Mucosa of descending colon (tissue), 3 donors: ENCODE measurements around the gene MRM1. TPM values are rescaled to one million over a fixed set of nuclear protein-coding genes. Genes with fewer than 3 reads are reported as not detected.
A peak's percentile ranks its signal among the peaks of the same experiment; 100 is the strongest.

ENCODE experiments used
- ATAC-seq: fragments of 200-7000 bp; cut with Tn5 transposase; one replicate; pipeline ENCODE4 v1.9.1; 2020; ENCODE audit warnings: mild to moderate bottlenecking, moderate library complexity
- DNase-seq, 3 donors: peaks; one replicate each; pipeline ENCODE4 v3.0.0-alpha.2; 2020
- H3K36me3 ChIP-seq: fragments of 200-600 bp; one replicate; pipeline ENCODE4 v1.8.0; 2021; ENCODE audit warnings: low read depth, mild to moderate bottlenecking
- H3K4me1 ChIP-seq: fragments of 200-600 bp; one replicate; pipeline ENCODE4 v1.8.0; 2021; ENCODE audit warnings: low read depth, mild to moderate bottlenecking
- H3K4me3 ChIP-seq: fragments of 200-600 bp; one replicate; pipeline ENCODE4 v1.8.0; 2021; ENCODE audit warnings: mild to moderate bottlenecking
- H3K9me3 ChIP-seq: fragments of 200-600 bp; one replicate; pipeline ENCODE4 v1.8.0; 2021; ENCODE audit warnings: mild to moderate bottlenecking
- CTCF ChIP-seq: fragments of 200-600 bp; IDR thresholded peaks from one replicate; pipeline ENCODE4 v1.8.0; 2022; ENCODE audit warnings: antibody characterized with exemption, mild to moderate bottlenecking
- intact Hi-C, 2 donors: fragments of 100-400 bp; cut with DNase I in 1 of 2; cut with micrococcal nuclease in 1 of 2; formaldehyde crosslinking; loops; one replicate each; pipeline versions ENCODE4 v1.11.0 to v1.11.1; 2022; cut with DNase I, micrococcal nuclease
- total RNA-seq, 3 donors: library from RNA; stranded (reverse); fragmentation: NEBNext Ultra II Directional in 2 of 3; extraction: Animal tissue kit (Norgen Biotek cat#: 25700) in 2 of 3; gene quantifications; one replicate each; pipeline versions ENCODE4 v1.2.1 to v1.2.4, GENCODE V29; 2021 to 2023
- donor health status: DM: no; HTN: no; CAD: no; lungs with moderate emphysema.
- donor health status: DM: no; HTN: no; CAD: no.
- donor health status: DM: no; HTN: yes; CAD: no.

MRM1 gene
- total RNA-seq, 3 donors from 2014 or later, result 8.2 to 12.8 (median 8.3) TPM

- peaks cover 14% of the 10 kb centered on the region for H3K36me3 ChIP-seq
- no peak for ATAC-seq
- intact Hi-C loops, result no loop called here
Measured at GRCh38 chr17:36578671-36579070, 22.7 kb upstream of the MRM1 start.

GRCh38 chr17:36583787-36584186 is 17.6 kb upstream of the MRM1 start:
- H3K9me3 ChIP-seq, result no peaks in the 10 kb centered on the region
- TF ChIP-seq CTCF, result no peak
- intact Hi-C loops, result no loop called here
- ATAC-seq (no peak), DNase-seq (no peak)
- no peaks in the 10 kb centered on the region for H3K4me1 ChIP-seq
- H3K36me3 ChIP-seq, result peaks cover 14% of the 10 kb centered on the region
- no peak overlapping the region for H3K4me3 ChIP-seq

More at GRCh38 chr17:36578671-36579070, 22.7 kb upstream of the MRM1 start:
- H3K4me1 ChIP-seq, result no peaks in the 10 kb centered on the region
- no peak for TF ChIP-seq CTCF
- H3K9me3 ChIP-seq, result no peaks in the 10 kb centered on the region
- no peak overlapping the region for H3K4me3 ChIP-seq
- DNase-seq, result no peak

- Histone ChIP-seq H3K4me1 (peaks cover 1% of the 10 kb centered on the region), H3K36me3 (peaks cover 4% of the 10 kb centered on the region), H3K9me3 (no peaks in the 10 kb centered on the region), H3K4me3 (no peak overlapping the region)
- ATAC-seq (no peak), DNase-seq (no peak)
- no peak for TF ChIP-seq CTCF
- intact Hi-C loops, result no loop called here
Measured at GRCh38 chr17:36586138-36586537, 15.2 kb upstream of the MRM1 start.

GRCh38 chr17:36590082-36590481 is 11.3 kb upstream of the MRM1 start:
- intact Hi-C loops, result no loop called here
- Histone ChIP-seq H3K36me3 (no peaks in the 10 kb centered on the region), H3K4me1 (peaks cover 22% of the 10 kb centered on the region), H3K4me3 (no peak overlapping the region), H3K9me3 (no peaks in the 10 kb centered on the region)
- ATAC-seq (no peak), DNase-seq (no peak)
- no peak for TF ChIP-seq CTCF

GRCh38 chr17:36591434-36592315 is 9.7 kb upstream of the MRM1 start, which contains the start of gene DHRS11:
DHRS11 (plus strand) TSS chr17:36591879; CDS start chr17:36592010, 131 bp downstream.
- intact Hi-C loops, result no loop called here
- Histone ChIP-seq H3K36me3 (no peaks in the 10 kb centered on the region), H3K4me3 (peak within 1 kb of the TSS; percentile 87), H3K9me3 (no peaks in the 10 kb centered on the region), H3K4me1 (peaks cover 33% of the 10 kb centered on the region)
- DNase-seq (peak; percentile 91 to 95 (median 91)), ATAC-seq (peak; percentile 91)
- TF ChIP-seq CTCF, result no peak
